GM10266 (cell line): Measurements from ENCODE around the gene AK6.

ENCODE experiments used
- DNase-seq: peaks from one replicate; pipeline ENCODE4 v3.0.0; 2012; ENCODE audit errors: extremely low spot score
- CTCF ChIP-seq: IDR thresholded peaks from 2 replicates; pipeline ENCODE4 v1.5.1; 2012; ENCODE audit warnings: mild to moderate bottlenecking, low read depth; ENCODE audit not compliant: control insufficient read depth, insufficient read depth; ENCODE audit errors: missing control alignments

The AK6 gene

DNA sequence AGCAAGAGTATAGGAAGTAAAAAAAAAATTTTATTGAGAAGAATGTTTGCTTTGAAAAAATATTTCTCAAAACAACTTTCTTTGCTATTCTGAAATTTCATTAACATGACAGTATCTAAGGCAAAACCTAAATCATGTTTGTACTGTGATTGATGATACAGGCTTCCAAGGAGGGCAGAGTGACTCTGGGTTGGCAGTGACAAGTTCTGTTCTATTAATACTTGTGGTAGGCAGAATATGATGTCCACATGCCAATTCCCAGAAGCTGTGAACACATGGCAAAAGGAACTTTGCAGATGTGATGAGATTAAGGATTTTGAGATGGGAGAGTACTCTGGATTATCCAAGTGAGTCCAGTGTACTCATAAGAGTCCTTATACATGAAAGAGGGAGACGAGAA lies 53.3 kb downstream of the AK6 start:
- TF ChIP-seq CTCF, result no peak
- DNase-seq, result no peak

DNA sequence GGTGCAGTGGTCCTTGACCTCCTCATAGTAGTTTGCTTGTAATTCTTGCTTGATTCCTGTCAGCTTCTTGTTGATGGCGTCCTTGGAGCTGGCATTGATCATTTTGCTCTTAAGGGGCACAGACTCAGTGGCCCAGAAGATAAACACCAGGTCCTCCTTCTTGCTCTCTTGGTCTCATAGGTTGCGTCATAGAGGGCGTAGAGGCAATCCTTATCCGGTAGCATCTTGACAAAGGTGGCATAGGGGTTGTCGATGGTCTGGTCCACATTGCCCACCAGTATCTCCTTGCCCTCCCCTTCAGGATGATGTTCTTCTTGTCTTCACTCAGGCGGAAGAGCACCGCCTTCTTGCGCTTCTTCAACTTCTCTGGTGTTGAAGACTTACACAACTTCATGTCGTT lies 55.9 kb downstream of the AK6 start:
- DNase-seq, result no peak
- no peak for TF ChIP-seq CTCF

DNA sequence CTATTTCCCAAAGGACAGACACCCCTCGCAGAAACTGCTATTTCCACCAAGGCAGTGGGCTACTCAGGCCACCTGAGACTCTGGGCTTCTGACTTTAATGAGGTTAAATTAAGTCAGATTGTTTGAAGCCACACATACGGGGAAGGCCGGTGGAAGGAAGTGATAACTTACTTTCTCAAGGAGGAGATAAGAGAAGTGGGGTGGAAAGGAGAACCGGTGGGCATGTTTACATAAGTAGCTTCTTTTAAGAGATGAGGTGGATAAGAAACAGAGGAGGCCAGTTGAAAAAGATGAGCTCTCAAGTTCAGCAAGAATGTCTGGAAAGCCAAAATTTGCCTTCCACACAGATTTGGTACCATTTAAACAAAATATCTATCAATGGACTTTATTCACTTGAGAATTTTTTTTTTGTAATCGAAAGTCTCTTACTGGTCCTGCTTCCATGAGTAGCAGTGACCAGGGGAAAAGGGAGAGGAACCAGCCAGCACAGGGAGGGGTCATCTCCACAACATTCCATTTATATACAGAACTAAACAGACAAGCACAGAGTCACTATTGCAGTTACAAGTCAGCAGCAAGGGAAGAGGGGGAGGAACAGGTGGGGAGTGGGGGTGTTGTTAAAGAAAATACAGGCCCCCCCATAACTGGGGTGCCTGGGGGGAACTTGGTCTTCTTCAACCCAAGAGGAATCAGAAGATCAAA lies 56.7 kb downstream of the AK6 start:
- no peak for DNase-seq
- TF ChIP-seq CTCF, result no peak

DNA sequence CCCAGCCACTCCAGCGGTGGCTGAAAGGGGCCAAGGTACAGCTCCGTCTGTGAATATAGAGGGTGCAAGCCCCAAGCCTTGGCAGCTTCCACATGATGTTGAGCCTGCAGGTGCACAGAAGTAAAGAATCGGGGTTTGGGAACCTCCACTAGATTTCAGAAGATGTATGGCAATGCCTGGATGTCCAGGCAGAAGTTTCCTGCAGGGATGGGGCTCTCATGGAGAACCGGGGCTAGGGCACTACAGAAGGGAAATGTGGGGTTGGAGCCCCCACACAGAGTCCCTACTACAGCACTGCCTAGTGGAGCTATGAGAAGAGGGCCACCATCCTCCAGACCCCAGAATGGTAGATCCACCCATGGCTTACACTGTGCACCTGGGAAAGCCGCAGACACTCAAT lies 59.9 kb downstream of the AK6 start:
- no peak for DNase-seq
- TF ChIP-seq CTCF, result no peak

- DNase-seq, result no peak
- TF ChIP-seq CTCF, result no peak
Observed at GRCh38 chr5:69308046-69308553, 61.2 kb downstream of the AK6 start.

GRCh38 chr5:69305512-69305911 lies 63.8 kb downstream of the AK6 start:
- no peak for TF ChIP-seq CTCF
- no peak for DNase-seq
